Stimulated activated CD8-positive, alpha-beta memory T cell treated with anti-CD3 and anti-CD28 coated beads, Interleukin-12 subunit alpha, Interleukin-12 subunit beta, amount 100 ng/mL, for 24 hours (primary cell): ENCODE results near the gene FBXO44.
A peak's percentile ranks its signal among the peaks of the same experiment; 100 is the strongest.
"Not testable (repeated sequence)": the region's sequence is repeated elsewhere in the genome, so short reads cannot be mapped to it uniquely, and the experiment has no call there.

ENCODE experiments used
- DNase-seq: peaks from one replicate; pipeline ENCODE4 v3.0.0-alpha.2; 2020; ENCODE audit errors: extremely low read depth

Gene FBXO44

GRCh38 chr1:11639372-11639771, 15.3 kb upstream of the FBXO44 start:
- DNase-seq = no peak

- DNase-seq = no peak
Observed at GRCh38 chr1:11640101-11640500, 14.6 kb upstream of the FBXO44 start.

GRCh38 chr1:11640944-11641343, 13.7 kb upstream of the FBXO44 start:
- DNase-seq = no peak

GRCh38 chr1:11641776-11642305, 12.8 kb upstream of the FBXO44 start:
- no peak for DNase-seq

GRCh38 chr1:11642418-11643017, 12.2 kb upstream of the FBXO44 start:
- DNase-seq = not testable (repeated sequence)

- no peak for DNase-seq
Observed at GRCh38 chr1:11643782-11644181, 10.9 kb upstream of the FBXO44 start.

- no peak for DNase-seq
Observed at GRCh38 chr1:11645270-11645669, 9.4 kb upstream of the FBXO44 start.

- peak; percentile 58 for DNase-seq
Observed at GRCh38 chr1:11645670-11646265, 8.9 kb upstream of the FBXO44 start.

- DNase-seq = no peak
Observed at GRCh38 chr1:11646317-11646716, 8.4 kb upstream of the FBXO44 start.

GRCh38 chr1:11647333-11647732, 7.3 kb upstream of the FBXO44 start:
- no peak for DNase-seq

GRCh38 chr1:11648039-11648438, 6.6 kb upstream of the FBXO44 start:
- DNase-seq = no peak

GRCh38 chr1:11648732-11649158, 5.9 kb upstream of the FBXO44 start:
- no peak for DNase-seq

- no peak for DNase-seq
Observed at GRCh38 chr1:11649237-11649623, 5.4 kb upstream of the FBXO44 start.

- no peak for DNase-seq
Observed at GRCh38 chr1:11649624-11650330, 4.9 kb upstream of the FBXO44 start.

- DNase-seq = peak; percentile 61
Observed at GRCh38 chr1:11650331-11650991, 4.2 kb upstream of the FBXO44 start.

- DNase-seq = no peak
Observed at GRCh38 chr1:11651017-11651416, 3.7 kb upstream of the FBXO44 start.

- no peak for DNase-seq
Observed at GRCh38 chr1:11652203-11652780, 2.4 kb upstream of the FBXO44 start.

- DNase-seq = no peak
Observed at GRCh38 chr1:11653101-11653860, 1.4 kb upstream of the FBXO44 start.

- DNase-seq = no peak
Observed at GRCh38 chr1:11653861-11654136, 878 bp upstream of the FBXO44 start.

- DNase-seq = no peak
Observed at GRCh38 chr1:11654939-11655808, 497 bp downstream of the FBXO44 start.

- DNase-seq = no peak
Observed at GRCh38 chr1:11657654-11658053, 3.0 kb downstream of the FBXO44 start.
